OCI-LY7 (cell line): ENCODE measurements around the gene LRRC74A. TPM values are rescaled to one million over a fixed set of nuclear protein-coding genes. Genes with fewer than 3 reads are reported as not detected.

Experiments
- BruUV-seq: library from RNA; stranded (reverse); fragments of 400-500 nt; replicated peaks from 2 replicates; lab custom pipeline; 2021; lab: Mats Ljungman, UMichigan
- CTCF ChIA-PET: fragments of 300-600 bp; sonication (Branson Sonifier 250); formaldehyde crosslinking; loops from one replicate; lab custom pipeline; 2022; ENCODE audit warnings: antibody characterized with exemption; ENCODE audit not compliant: unreplicated experiment; lab: Charles Lee
- POLR2A ChIA-PET: fragments of 300-600 bp; sonication (Branson Sonifier 250); formaldehyde crosslinking; loops from one replicate; lab custom pipeline; 2022; ENCODE audit warnings: antibody characterized with exemption; lab: Charles Lee
- DNase-seq: peaks from one replicate; pipeline ENCODE4 v3.0.0-alpha.2; 2015; ENCODE audit warnings: low spot score
- H2AFZ ChIP-seq: fragments of 200-600 bp; sonication (generic), shearing (Covaris generic); 2 replicates; pipeline ENCODE4 v1.6.1; 2014; ENCODE audit warnings: mild to moderate bottlenecking, antibody characterized with exemption, low read length, moderate library complexity
- H3K27ac ChIP-seq: fragments of 200-600 bp; sonication (generic); 2 replicates; pipeline ENCODE4 v1.5.1; 2014; ENCODE audit warnings: mixed run types, low read depth, mild to moderate bottlenecking, moderate library complexity, low read length, inconsistent platforms; ENCODE audit not compliant: poor library complexity, severe bottlenecking
- H3K36me3 ChIP-seq: fragments of 200-600 bp; sonication (generic); 2 replicates; pipeline ENCODE4 v1.6.1; 2014; ENCODE audit warnings: mild to moderate bottlenecking, antibody characterized with exemption, low read length, moderate library complexity, mixed read lengths; ENCODE audit not compliant: insufficient read depth
- H3K4me1 ChIP-seq: fragments of 200-600 bp; sonication (generic); 2 replicates; pipeline ENCODE4 v1.5.1; 2014; ENCODE audit warnings: mild to moderate bottlenecking, low read length; ENCODE audit not compliant: insufficient read depth, poor library complexity, severe bottlenecking
- H3K4me2 ChIP-seq: fragments of 200-600 bp; sonication (generic); 2 replicates; pipeline ENCODE4 v1.6.1; 2014; ENCODE audit warnings: mild to moderate bottlenecking, low read length
- H3K4me3 ChIP-seq: fragments of 200-600 bp; sonication (generic); 2 replicates; pipeline ENCODE4 v1.5.1; 2014; ENCODE audit warnings: mild to moderate bottlenecking, low read depth, low read length; ENCODE audit not compliant: poor library complexity, severe bottlenecking
- H3K79me2 ChIP-seq: fragments of 200-600 bp; sonication (generic); 2 replicates; pipeline ENCODE4 v1.6.1; 2016; ENCODE audit warnings: low read depth, mild to moderate bottlenecking, low read length, moderate library complexity, mixed read lengths; ENCODE audit not compliant: insufficient read depth
- H3K9me2 ChIP-seq: fragments of 200-600 bp; sonication (generic); 2 replicates; pipeline ENCODE4 v1.6.1; 2016; ENCODE audit warnings: mild to moderate bottlenecking, low read length, mixed read lengths; ENCODE audit not compliant: insufficient read depth
- H3K9me3 ChIP-seq: fragments of 200-600 bp; sonication (generic); 2 replicates; pipeline ENCODE4 v1.6.1; 2014; ENCODE audit warnings: mild to moderate bottlenecking, mixed run types, low read length, mixed read lengths
- H4K20me1 ChIP-seq: fragments of 200-600 bp; sonication (generic); 2 replicates; pipeline ENCODE4 v1.6.1; 2014; ENCODE audit warnings: mild to moderate bottlenecking, antibody characterized with exemption, low read length, moderate library complexity, mixed read lengths; ENCODE audit not compliant: insufficient read depth
- CTCF ChIP-seq: fragments of 200-600 bp; sonication (generic); conservative IDR thresholded peaks from 2 replicates; pipeline ENCODE4 v1.5.1; 2014; ENCODE audit warnings: mild to moderate bottlenecking, antibody characterized with exemption, low read length, moderate library complexity, mixed read lengths
- EZH2phosphoT487 ChIP-seq: fragments of 200-600 bp; sonication (generic); IDR thresholded peaks from 2 replicates; pipeline ENCODE4 v1.6.1; 2018; ENCODE audit warnings: low read depth, borderline replicate concordance, mild to moderate bottlenecking, mixed run types, antibody characterized with exemption, low read length, moderate library complexity, mixed read lengths
- intact Hi-C: fragments of 100-400 bp; cut with micrococcal nuclease; formaldehyde crosslinking; loops from one replicate; pipeline ENCODE4 v1.10.0; 2022; ENCODE audit not compliant: unreplicated experiment
- total RNA-seq, 2 experiments: library from RNA; depleted of rRNA in 1 of 2; stranded (reverse); fragments of >200 nt in 1 of 2; shearing (Covaris generic) in 1 of 2; gene quantifications; 2 replicates each; pipeline ENCODE4 v1.2.3, GENCODE V29; 2014 to 2022

Gene LRRC74A
- total RNA-seq, 2 experiments from 2014 or later = not detected

GRCh38 chr14:76832503-76832988 is 6.3 kb downstream of the LRRC74A start:
- Histone ChIP-seq H3K9me2 (no peaks in the 10 kb centered on the region), H2AFZ (no peak overlapping the region), H3K36me3 (no peaks in the 10 kb centered on the region), H3K27ac (no peak overlapping the region), H3K9me3 (no peaks in the 10 kb centered on the region), H3K4me3 (no peak overlapping the region), H3K79me2 (no peaks in the 10 kb centered on the region), H4K20me1 (no peaks in the 10 kb centered on the region), H3K4me1 (no peaks in the 10 kb centered on the region), H3K4me2 (no peak overlapping the region)
- BruUV-seq = no TSS peak
- ChIA-PET CTCF (no interaction called here), POLR2A (no interaction called here)
- DNase-seq = no peak
- intact Hi-C loops = no loop called here
- no peak for TF ChIP-seq EZH2phosphoT487
- TF ChIP-seq CTCF = no peak

GRCh38 chr14:76833011-76833410 is 6.8 kb downstream of the LRRC74A start:
- CTCF ChIA-PET = interaction anchor here (0.6 kb wide), 1 partner anchor 246 kb away, joined by 3 read pairs; no protein-coding TSS in a partner anchor
- BruUV-seq = no TSS peak
- intact Hi-C loops = no loop called here
- POLR2A ChIA-PET = no interaction called here
- Histone ChIP-seq H3K27ac (no peak overlapping the region), H3K4me3 (no peak overlapping the region), H3K9me3 (no peaks in the 10 kb centered on the region), H3K4me2 (no peak overlapping the region), H3K4me1 (no peaks in the 10 kb centered on the region), H3K36me3 (no peaks in the 10 kb centered on the region), H2AFZ (no peak overlapping the region), H3K79me2 (no peaks in the 10 kb centered on the region), H3K9me2 (no peaks in the 10 kb centered on the region), H4K20me1 (no peaks in the 10 kb centered on the region)
- DNase-seq = no peak
- TF ChIP-seq CTCF (no peak), EZH2phosphoT487 (no peak)

- CTCF ChIA-PET = no interaction called here
- BruUV-seq = no TSS peak
Observed at GRCh38 chr14:76834241-76834661, 8.0 kb downstream of the LRRC74A start.

More at GRCh38 chr14:76834241-76834661, 8.0 kb downstream of the LRRC74A start:
- Histone ChIP-seq H3K27ac (no peak overlapping the region), H3K9me3 (no peaks in the 10 kb centered on the region), H3K36me3 (no peaks in the 10 kb centered on the region), H3K9me2 (no peaks in the 10 kb centered on the region), H3K4me3 (no peak overlapping the region), H4K20me1 (no peaks in the 10 kb centered on the region), H3K79me2 (no peaks in the 10 kb centered on the region), H3K4me2 (no peak overlapping the region), H3K4me1 (no peaks in the 10 kb centered on the region), H2AFZ (no peak overlapping the region)
- POLR2A ChIA-PET = no interaction called here
- DNase-seq = no peak
- TF ChIP-seq CTCF = no peak
- no peak for TF ChIP-seq EZH2phosphoT487
- intact Hi-C loops = no loop called here
